ENCODE results near the gene AK9. TPM values are rescaled to one million over a fixed set of nuclear protein-coding genes. Genes with fewer than 3 reads are reported as not detected.

Gene AK9
- total RNA-seq = 2.9 and 5.0 TPM in 2 replicates

GRCh38 chr6:109690737-109691621, at the start of gene AK9, which contains the start of gene FIG4:
Gene AK9 (minus strand): TSS chr6:109691202. CDS start chr6:109675745, 15,457 bp downstream.
Gene FIG4 (plus strand): TSS chr6:109691296. CDS start chr6:109691436, 140 bp downstream.

GRCh38 chr6:109482905-109483734, 207.9 kb downstream of the AK9 start, which contains the start of gene ZBTB24:
Gene ZBTB24 (minus strand): TSS chr6:109483219. CDS start chr6:109482026, 1,193 bp downstream.

GRCh38 chr6:109455437-109456110, 235.4 kb downstream of the AK9 start, which contains the start of gene MICAL1:
Gene MICAL1 (minus strand): TSS chr6:109455772. CDS start chr6:109454196, 1,576 bp downstream.

Other genes starting within 250 kb of the AK9 start
- gene MICAL1, start 235.4 kb downstream of the AK9 start, total RNA-seq = 50.4 and 71.4 TPM in 2 replicates
- 6.1 and 6.6 TPM in 2 replicates for gene ZBTB24, start 208.0 kb downstream of the AK9 start, total RNA-seq
- gene FIG4, start 94 bp upstream of the AK9 start, total RNA-seq = 19.9 and 25.9 TPM in 2 replicates